ENCODE results near the gene TMED9.
A peak's percentile ranks its signal among the peaks of the same experiment; 100 is the strongest.

TMED9 gene

DNA sequence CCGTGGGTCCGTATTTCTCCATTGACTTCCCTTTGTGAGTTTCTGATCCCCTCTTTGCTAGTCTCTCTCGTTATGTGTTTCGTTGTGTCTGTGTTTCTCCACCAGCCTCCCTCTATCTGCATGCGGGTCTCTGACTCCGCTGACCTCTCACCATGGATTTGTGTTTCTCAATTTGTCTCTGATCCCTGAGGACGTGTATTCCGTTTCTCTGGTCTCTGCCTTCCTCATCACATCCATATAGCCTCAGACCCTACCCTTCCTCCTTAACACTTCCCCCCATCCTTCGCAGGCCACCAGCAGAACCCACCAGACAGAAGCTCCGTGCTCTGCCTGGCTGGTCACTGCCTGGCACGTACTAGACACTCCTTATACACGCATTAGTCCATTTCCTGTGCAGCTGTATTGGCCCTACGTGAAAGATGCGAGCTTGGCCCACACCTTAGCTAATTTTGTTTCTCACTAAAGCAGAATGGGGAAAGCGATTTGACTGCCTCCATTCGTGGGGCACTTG, 8.6 kb downstream of the TMED9 start:
- DNase-seq (ENCODE audit: low read depth, low spot score), result peak; percentile 13
- in situ Hi-C loops (cut with HindIII; ENCODE audit: low sequenced_read_pairs), result no loop called here
- H3K4me3 ChIP-seq (ENCODE audit: low read depth, low read length), result peak overlapping the region; percentile 75
- TF ChIP-seq, protein P1, sequence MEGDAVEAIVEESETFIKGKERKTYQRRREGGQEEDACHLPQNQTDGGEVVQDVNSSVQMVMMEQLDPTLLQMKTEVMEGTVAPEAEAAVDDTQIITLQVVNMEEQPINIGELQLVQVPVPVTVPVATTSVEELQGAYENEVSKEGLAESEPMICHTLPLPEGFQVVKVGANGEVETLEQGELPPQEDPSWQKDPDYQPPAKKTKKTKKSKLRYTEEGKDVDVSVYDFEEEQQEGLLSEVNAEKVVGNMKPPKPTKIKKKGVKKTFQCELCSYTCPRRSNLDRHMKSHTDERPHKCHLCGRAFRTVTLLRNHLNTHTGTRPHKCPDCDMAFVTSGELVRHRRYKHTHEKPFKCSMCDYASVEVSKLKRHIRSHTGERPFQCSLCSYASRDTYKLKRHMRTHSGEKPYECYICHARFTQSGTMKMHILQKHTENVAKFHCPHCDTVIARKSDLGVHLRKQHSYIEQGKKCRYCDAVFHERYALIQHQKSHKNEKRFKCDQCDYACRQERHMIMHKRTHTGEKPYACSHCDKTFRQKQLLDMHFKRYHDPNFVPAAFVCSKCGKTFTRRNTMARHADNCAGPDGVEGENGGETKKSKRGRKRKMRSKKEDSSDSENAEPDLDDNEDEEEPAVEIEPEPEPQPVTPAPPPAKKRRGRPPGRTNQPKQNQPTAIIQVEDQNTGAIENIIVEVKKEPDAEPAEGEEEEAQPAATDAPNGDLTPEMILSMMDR (IDR thresholded peaks at IDR 0.05; ENCODE audit: low read depth, low read length), result no peak

DNA sequence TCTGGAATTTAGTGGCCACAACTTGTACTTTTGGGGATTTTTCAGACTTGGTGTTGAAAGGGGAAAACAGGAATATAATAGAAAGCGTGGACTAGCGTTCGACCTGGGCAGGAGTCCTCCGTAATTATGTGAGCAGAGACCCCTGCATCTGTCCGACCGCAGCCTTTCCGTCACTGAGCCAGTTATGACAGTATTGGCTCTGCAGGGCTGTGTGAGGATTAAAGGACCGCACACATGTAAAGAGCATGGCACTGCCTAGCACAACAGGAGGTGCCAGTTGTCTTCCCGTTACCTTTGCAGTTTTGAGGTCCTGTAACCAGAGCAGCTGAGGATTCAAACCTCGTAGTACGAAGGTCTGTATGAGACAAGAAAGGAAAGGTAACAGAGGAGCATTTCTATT, 9.1 kb downstream of the TMED9 start:
- peak overlapping the region; percentile 75 for H3K4me3 ChIP-seq (ENCODE audit: low read depth, low read length)
- DNase-seq (ENCODE audit: low read depth, low spot score), result no peak
- TF ChIP-seq, protein P1 (IDR thresholded peaks at IDR 0.05; ENCODE audit: low read depth, low read length), result no peak
- in situ Hi-C loops (cut with HindIII; ENCODE audit: low sequenced_read_pairs), result no loop called here

DNA sequence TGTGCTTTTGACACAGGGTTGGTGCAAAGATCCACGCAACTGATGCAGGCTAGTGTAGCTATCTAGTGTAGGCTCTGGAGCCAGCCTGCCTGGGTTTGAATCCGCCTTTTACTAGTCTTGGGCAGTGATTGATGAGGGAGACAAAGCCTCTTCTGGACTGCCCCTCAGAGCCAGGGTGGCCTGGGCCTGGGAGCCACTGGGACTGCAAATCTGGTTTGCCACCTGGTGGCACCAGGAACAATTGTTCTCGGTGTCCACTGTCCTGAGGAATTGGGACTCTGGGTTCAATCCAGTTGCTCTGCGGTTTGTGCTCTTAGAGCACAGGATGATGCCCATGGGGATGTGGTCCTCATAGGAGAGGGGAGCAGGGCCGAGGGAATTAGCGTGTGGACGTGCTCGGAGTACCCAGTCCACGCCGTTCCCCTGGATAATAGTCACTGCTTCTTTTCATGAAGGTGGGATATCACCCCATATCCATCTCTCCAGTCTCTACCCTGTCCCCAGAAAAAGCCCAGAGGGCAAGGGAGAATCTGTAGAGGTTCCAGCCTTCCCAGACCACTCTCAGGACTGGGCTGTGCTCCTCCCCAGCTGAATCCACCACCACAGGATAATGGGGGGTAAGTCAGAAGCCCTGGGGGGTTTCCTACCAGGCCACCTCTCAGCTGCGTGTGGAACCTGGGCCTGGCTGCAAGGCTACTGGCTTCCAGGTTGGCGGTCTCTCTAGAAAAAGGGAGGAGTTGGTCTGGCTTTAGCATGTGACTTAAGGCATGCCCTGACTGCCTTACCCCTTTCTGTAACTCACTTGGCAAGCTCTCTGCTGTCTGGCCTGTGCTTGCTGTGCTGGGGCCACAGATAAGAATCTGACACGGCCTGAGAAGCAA, 9.8 kb downstream of the TMED9 start:
- no peak overlapping the region for H3K4me3 ChIP-seq (ENCODE audit: low read depth, low read length)
- in situ Hi-C loops (cut with HindIII; ENCODE audit: low sequenced_read_pairs), result no loop called here
- TF ChIP-seq, protein P1 (IDR thresholded peaks at IDR 0.05; ENCODE audit: low read depth, low read length), result no peak
- DNase-seq (ENCODE audit: low read depth, low spot score), result no peak

DNA sequence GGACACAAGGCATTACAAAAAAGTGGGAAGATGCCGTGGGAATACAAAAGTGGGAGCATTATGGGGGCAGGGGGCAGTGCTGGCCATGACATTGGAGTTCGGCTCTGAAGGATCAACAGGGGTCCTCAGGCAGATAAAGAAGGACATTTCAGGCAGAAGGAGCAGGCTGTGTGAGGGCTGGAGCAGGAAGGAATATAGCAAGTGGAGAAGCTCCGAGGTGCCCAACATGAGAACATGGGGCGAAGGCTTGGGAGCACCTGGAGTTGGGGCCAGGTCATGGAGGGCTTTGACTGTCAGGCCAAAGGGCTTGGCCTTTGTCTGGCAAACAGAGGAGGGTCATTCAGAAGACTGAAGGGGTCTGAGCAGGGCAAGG, 10.4 kb downstream of the TMED9 start:
- in situ Hi-C loops (cut with HindIII; ENCODE audit: low sequenced_read_pairs), result no loop called here
- no peak overlapping the region for H3K4me3 ChIP-seq (ENCODE audit: low read depth, low read length)
- TF ChIP-seq, protein P1 (IDR thresholded peaks at IDR 0.05; ENCODE audit: low read depth, low read length), result no peak
- DNase-seq (ENCODE audit: low read depth, low spot score), result no peak

DNA sequence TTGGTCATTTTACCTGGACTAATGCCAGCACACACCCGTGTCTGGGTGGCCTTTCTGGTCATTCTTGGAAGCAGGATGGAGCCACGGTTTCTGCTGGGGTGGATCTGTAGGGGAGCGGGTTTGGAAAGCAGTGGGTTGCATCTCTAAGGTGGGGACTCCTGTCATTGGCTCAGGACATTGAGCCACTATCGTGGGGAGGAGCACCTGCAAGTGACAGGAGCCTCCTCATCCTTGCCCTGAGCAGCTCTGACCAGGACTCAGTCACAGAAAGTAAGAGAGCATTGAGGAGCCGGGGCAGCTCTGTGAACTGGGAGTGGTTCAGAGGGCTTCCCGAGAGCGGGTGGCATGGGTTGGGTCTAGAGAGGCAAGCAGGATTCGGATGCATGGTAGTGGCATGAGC, 11.6 kb downstream of the TMED9 start:
- no peak overlapping the region for H3K4me3 ChIP-seq (ENCODE audit: low read depth, low read length)
- TF ChIP-seq, protein P1 (IDR thresholded peaks at IDR 0.05; ENCODE audit: low read depth, low read length), result no peak
- in situ Hi-C loops (cut with HindIII; ENCODE audit: low sequenced_read_pairs), result no loop called here
- no peak for DNase-seq (ENCODE audit: low read depth, low spot score)

DNA sequence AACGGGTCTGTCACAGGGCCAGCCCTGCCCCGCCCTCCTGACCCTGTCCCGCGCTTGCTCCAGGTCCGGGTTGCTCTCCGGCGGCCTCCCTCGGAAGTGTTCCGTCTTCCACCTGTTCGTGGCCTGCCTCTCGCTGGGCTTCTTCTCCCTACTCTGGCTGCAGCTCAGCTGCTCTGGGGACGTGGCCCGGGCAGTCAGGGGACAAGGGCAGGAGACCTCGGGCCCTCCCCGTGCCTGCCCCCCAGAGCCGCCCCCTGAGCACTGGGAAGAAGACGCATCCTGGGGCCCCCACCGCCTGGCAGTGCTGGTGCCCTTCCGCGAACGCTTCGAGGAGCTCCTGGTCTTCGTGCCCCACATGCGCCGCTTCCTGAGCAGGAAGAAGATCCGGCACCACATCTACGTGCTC, 12.1 kb downstream of the TMED9 start:
- no peak overlapping the region for H3K4me3 ChIP-seq (ENCODE audit: low read depth, low read length)
- TF ChIP-seq, protein P1 (IDR thresholded peaks at IDR 0.05; ENCODE audit: low read depth, low read length), result no peak
- no peak for DNase-seq (ENCODE audit: low read depth, low spot score)
- in situ Hi-C loops (cut with HindIII; ENCODE audit: low sequenced_read_pairs), result no loop called here
